ENCODE data around the gene RXFP4.

Gene RXFP4

GRCh38 chr1:155962599-155963211 lies 21.3 kb downstream of the RXFP4 start:
- DNase-seq, result no peak

DNA sequence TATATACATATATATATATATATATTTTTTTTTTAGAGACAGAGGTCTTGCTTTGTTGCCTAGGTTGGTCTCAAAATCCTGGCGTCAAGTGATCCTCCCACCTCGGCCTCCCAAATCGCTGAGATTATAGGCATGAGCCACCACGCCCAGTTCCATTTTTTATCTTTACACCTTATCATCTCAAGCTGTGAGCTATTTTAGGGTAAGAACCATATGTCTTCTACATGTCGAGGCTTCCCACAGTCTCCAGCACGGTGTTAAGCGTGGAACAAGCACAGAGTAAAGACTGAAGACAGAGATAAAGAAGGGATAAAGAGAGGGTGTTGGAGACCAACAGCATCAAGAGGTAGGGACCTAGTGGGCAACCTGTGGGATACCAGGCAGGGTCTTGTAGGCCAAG lies 22.8 kb downstream of the RXFP4 start:
- DNase-seq, result no peak

GRCh38 chr1:155966135-155966534 lies 24.7 kb downstream of the RXFP4 start:
- DNase-seq, result no peak

GRCh38 chr1:155966750-155967149 lies 25.3 kb downstream of the RXFP4 start:
- no peak for DNase-seq

DNA sequence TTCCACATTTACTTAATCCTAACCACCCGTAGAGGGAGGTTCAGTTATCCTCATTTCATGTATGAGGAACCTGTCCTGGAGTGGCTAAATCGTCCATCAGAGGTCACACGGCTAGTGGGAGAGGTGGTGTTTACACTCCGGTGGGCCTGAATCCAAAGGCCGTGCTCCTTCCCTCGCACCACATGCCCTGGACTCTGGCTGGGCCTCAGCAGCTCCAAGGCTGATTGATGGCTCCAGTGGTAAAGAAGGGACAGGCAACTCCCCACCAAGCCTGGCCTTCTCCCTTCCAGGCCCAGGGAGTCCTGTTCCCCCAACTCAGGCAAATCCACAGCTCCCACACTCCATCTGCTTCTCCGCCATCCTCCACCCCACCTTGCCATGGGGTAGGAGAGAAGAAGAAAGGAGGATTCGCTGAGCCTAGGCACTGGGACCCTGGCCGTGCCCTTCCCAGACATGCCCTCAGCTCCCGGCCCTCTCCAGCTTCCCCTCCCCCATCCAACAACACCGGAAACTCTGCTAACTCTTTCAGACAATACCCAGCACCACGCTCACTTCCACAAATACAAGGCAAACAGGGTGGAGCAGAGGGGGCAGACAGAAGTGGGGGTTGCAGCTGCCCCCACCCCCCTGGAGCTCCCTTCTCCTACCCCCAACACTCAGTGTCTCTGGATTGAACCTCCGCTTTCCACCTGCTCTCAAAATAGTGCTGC lies 26.1 kb downstream of the RXFP4 start:
- peak; percentile 84 to 90 for DNase-seq

- no peak for DNase-seq
Measured at GRCh38 chr1:155968051-155968400, 26.6 kb downstream of the RXFP4 start.

- no peak for DNase-seq
Measured at GRCh38 chr1:155968670-155969069, 27.2 kb downstream of the RXFP4 start.

- DNase-seq, result no peak
Measured at GRCh38 chr1:155969377-155969791, 27.9 kb downstream of the RXFP4 start.

- peak; percentile 96 for DNase-seq
Measured at GRCh38 chr1:155970531-155971167, 29.2 kb downstream of the RXFP4 start.

DNA sequence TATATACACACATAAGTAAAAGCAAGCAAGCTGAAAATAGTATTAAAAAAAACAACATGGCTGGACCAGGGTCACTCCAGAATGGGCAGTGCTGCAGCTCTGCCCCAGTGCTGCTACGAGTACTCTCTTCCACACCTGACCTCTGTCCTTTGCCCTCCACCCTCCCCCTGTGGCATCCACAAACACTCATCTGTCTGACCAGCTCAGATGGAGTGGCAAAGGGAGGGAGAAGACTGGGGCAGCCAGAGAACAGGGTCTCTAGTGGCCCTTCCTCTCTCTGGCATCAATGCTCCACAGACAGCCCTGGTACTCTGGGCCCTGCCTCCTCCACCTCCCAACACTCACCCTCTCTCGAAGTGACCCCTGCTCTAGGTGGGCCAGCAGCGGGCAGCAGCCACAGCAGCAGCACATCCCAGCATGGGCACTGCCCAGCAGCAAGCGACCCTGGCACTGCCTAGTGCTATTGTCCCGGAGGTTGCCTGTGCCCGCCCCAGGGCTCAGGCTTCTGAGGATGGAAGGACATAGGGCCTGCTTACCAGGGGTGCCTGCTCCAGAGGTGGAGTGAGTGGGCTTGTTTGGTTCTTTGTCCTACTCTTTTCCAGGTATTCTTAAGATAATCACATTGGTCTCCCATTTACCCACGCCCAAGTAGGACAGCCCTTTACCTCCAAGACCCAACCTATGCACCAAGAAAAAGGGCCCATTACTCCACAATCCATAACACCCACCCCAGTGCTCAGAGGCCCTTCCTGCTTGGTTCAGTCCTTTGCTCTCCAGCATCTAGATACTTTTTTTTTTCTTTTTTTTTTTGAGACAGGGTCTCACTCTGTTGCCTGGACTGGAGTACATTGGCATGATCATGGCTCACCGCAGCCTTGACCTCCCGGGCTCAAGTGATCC lies 30.7 kb downstream of the RXFP4 start:
- DNase-seq, result no peak

- no peak for DNase-seq
Measured at GRCh38 chr1:155973723-155974122, 32.3 kb downstream of the RXFP4 start.

GRCh38 chr1:155974208-155975115 lies 33.0 kb downstream of the RXFP4 start:
- DNase-seq, result no peak

DNA sequence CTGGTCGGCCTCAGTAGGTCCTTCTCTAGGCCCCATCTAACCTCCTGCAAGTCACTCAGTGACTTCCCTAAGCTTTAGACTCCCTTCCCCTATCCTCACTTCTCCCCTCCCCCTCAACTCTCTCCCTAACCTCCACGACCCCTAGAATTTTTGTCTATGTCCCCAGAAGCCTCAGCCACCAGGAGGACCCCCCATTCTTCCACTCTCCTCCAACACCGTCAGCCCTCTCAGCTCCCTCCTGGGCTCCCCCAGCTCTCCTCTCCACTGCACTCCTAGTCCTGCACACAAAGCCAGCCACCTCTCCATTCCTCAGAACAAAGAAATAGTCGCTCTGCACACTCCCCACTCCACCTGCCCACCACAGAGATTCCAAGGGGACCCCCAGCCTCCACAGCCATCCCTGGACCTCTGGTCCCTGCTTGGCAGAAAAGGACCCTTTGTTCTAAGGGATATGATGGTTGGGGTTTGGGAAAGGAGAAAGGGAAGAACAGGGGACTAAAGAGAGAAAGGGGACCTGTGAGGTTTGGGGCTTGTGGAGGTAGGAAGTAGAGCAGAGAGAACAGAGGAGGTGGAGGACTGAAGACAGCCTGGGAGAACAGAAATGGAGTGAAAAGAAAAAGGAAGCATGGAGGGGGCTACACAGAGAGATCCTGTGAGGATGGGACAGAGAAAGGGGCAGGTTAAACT lies 34.1 kb downstream of the RXFP4 start:
- no peak for DNase-seq

- peak; percentile 96 to 97 for DNase-seq
Measured at GRCh38 chr1:155976062-155976912, 34.8 kb downstream of the RXFP4 start.

GRCh38 chr1:155976913-155977689 lies 35.7 kb downstream of the RXFP4 start:
- DNase-seq, result no peak

- no peak for DNase-seq
Measured at GRCh38 chr1:155977690-155978324, 36.4 kb downstream of the RXFP4 start.

DNA sequence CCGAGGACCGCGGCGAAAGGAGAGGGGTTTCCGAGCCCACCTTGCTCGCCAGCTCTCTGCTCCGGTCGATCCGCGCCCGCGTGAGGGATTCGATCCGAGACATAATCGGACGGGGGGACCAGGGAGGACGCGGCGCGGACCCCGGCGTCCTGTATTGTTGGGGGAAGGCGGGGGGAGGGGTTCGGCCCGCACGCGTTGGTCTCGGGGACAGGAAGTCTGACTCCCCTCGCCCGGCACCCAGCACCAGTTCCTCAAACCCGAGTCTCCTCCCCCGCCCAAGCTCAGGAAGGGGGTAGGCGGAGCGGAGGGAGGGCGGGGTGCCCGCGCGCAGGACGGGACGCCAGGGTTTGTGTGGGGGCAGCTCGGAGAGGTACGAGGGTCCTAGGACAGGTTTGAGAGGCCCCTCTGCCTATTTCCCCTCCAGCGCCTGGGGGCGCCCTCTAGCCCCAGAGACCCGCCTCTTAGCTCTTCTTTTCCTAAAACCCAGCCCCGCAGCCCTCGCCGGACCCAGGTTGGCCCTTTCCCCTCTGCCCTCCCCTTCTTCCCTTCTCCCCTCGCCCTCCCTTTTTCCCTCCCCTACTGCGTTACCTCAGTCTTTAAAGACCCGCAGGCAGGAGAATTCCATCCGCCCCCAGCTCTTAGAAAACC lies 37.0 kb downstream of the RXFP4 start, which contains the start of gene ARHGEF2:
TSS of gene ARHGEF2 (minus strand) at position 223 of the 648 bp plus-strand sequence. CDS start at position 103, 120 bp downstream.
- DNase-seq, result peak; percentile 97 to 98

- peak; percentile 41 to 42 for DNase-seq
Measured at GRCh38 chr1:155978973-155979429, 37.6 kb downstream of the RXFP4 start.
